ENCODE results near the gene ACOXL.

ACOXL gene

DNA sequence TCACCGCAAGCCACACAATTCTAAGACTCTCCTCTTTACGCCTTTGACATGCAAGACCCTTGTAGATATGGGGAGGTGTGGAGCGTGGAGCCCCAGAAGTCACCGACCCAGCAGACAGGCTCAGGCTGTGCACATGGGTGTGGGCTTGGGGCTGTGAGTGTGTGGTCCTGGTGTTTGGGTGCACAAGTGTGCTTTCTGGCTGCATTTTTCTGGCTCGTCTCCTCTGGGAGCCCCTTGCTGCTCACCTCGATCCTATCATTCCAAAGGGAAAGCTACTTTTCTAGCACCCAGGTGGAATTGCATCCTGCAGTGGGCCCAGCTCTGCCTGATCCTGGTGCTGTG, 143.0 kb downstream of the ACOXL start:
- DNase-seq (ENCODE audit: low read depth, low spot score), result no peak

DNA sequence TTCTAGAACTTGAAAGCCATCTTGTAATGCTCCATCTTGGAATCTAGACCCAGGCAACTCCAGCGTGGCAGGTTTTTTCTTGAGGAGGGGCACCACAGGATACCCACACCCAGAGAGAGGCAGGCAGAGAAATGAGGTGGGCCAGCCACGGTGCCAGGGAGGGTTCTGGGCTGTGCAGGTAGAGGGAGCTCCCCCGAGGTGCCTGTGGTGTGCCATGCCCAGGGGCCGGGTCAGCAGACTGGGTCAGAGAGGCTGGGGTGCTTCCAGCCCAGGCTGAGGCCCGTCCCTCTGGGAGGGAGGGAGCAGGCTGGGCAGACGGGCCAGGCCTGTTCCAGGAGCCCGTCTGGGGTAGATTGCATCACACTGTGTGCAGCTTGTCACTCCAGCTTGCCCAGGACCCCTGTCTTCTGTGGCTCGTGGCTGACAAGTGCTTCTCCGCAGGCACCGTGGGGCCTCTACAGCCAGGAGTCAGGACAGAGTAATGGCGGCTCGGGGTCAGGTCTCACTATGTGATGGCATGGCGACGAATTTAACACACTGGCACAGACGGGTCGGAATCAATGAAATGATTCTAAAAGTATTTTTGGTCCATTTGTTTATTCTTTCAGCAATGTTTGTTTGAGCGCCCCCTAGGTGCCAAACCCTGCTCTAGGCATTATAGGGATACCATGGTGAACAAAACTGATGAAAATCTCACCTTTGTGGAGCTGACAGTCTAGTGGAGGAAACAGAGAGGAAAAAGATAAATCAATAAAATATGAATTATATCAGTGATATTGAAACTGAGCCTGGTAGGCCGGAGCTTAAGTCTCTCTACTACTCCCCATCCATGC, 144.0 kb downstream of the ACOXL start:
- DNase-seq (ENCODE audit: low read depth, low spot score), result no peak

DNA sequence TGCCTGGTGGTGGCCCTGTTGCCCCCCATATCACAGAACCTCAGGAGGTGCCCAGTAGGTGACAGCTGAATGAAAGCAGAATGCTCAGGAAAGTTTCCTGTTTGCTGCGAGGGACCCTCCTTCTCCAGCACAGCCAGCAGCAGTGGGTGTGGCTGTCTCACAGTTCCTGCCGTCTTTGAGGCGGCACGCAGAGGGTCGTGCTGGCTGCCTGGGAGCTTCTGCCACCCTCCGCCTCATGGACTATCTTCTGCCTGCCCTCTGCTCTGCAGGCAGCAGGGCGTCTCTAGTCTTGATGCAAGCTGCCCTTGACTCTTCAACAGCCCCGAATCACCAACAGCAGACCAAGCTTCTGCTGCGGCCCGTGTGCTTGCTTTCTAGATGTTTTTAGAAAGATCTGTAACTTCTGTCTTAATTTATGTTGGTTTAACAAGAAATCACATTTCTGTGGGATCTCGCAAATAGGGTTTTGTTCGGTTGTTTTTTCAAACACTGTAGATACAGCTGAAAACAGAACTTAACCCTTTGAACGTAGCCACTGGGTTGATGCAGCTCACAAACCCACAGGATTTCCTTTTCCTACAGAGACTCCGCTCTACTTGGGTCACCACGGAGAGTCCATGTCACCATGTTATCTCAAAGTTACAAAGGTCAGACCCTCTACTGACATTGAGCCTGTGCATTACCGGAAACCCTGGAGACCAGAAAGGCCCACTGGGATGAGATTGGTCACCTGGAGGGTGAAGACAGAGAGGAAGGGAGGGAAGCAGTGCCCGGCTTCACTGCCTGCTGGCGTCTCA, 144.9 kb downstream of the ACOXL start:
- DNase-seq (ENCODE audit: low read depth, low spot score), result no peak

DNA sequence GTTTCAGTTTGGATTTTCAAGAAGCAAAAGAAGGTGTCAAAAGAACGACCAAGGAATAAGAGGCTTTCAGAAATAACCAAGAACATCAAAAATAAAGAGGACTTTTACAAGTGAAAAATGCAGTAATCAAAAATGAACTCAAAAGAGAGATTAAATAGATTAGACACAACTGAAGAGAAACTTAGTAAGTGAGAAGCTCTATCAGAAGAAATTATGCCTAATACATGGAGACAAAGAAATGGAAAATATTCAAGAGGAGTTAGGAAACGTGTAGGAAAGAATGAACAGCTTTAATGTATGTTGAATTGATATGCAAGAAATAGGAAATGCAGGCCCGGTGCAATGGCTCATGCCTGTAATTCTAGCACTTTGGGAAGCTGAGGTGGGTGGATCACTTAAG, 145.8 kb downstream of the ACOXL start:
- DNase-seq (ENCODE audit: low read depth, low spot score), result no peak

DNA sequence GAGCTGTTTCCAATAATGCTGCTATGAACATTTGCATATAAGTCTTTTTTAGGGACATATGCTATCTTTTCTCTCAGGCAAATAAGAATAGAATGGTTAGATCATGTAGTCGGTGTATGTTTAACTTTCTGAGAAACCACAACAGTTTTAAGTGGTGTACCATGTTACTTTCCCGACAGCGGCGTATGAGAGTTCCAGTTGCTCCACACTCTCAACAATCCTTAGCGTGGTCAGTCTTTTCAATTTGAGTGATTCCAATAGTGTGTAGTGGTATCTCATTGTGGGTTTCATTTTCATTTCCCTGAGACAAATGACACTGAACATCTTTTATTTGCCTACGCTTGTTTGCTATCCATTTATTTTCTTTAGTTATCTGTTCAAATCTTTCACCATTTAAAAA, 149.5 kb downstream of the ACOXL start:
- DNase-seq (ENCODE audit: low read depth, low spot score), result no peak

DNA sequence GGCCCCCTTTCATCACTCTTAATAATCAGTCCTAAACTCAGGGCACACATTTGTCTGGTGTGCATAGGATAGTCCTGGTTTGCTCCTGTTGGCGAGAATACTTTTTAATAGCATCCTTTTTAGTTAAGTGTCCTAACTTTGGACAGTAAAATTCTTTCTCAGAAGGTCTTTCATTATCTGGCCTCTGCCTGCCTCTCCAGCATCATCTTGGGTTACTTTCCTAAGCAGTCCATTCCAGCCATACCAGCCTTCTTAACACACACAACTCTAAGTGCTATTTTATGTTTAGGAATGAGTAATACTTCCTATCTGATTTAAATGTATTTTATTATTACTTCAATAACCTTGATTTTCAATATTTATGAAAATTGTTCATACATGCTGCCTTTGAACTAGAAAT, 151.0 kb downstream of the ACOXL start:
- no peak for DNase-seq (ENCODE audit: low read depth, low spot score)

DNA sequence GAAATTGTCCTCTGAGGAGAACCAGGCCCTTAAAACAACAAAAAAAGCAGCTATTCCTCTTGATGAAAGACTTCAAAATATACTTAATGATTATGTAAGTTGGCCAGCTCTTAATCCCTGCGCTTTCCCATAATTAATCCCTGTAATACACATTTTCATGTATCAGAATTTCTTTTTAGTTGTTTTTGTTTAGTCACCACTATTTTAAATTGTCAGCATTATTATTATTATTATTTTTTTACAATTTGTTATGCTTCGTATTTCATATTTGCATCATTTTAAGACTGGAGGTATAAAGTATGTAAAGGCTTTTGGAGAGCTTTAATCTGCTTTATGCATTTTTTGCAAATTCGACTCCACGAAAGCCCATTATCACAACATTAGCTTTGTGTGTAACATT, 152.9 kb downstream of the ACOXL start:
- DNase-seq (ENCODE audit: low read depth, low spot score), result no peak

DNA sequence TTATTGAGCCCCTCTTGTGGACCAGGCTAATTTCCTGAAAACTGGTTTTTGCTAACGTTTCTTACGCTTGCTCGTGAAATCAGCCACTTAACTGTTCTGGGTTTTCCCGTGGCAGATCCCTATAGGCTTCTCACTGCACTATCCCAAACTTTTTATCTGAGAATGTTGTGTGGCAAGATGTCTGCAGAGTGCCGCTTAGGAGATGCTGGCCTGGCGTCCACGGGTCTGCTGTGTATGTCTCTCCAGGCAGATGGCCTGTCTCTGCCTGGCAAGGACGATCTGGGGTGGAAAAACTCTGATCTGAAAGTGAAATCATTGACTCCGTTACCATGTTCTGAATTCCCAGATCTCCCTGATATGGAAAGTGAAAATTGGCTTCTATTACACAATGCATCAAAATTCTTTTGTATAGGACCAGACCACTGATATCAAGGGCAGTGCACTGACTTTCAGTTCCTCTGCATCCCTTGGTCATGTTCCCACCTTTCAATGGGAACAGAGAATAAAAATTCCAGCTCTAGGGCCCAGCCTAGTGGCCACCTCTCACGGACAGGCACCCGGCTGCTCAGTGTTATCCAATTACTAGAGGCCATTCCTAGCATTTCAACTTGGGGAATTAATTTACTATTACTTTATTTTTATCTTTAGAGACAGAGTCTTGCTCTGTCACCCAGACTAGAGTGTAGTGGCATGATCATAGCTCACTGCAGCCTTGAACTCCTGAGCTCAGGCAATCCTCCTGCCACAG, 154.6 kb downstream of the ACOXL start:
- no peak for DNase-seq (ENCODE audit: low read depth, low spot score)

DNA sequence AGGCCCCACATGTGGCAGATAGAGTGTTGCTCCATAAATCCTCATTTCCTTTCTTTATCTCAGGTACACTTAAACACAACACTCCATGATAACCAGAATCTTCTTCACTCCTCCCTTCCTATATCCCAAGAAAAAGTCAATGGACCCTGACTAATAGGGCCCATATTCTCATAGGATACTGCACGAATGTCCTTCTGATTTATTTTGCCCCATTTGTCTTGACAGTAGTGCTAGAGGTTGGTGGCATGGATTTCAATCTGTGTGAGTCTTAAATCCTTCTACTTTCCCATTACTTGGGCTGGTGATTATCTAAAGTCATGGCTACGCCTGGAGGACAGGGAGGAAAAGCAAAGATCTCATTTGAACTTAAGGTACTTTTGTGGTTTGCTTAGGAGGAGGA, 156.0 kb downstream of the ACOXL start:
- no peak for DNase-seq (ENCODE audit: low read depth, low spot score)

DNA sequence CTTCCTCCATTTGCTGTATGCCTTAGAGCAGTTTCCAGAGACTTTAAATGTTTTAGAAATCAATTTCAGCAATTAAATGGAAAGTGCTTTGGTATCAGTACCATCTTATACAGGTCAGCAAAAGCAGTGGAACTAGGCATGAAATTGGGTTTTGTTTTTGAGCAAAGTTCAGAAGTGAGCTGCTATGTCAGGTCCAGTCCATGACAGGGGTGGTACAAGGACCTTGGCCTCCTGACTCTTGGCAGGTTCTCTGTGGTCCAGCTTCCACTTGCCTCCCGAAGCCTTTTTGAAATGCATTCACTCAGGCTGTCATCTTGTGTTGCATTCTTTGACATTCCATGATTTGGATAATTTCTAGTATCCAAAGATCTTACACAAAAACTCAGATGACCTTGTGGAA, 159.3 kb downstream of the ACOXL start:
- DNase-seq (ENCODE audit: low read depth, low spot score), result no peak

DNA sequence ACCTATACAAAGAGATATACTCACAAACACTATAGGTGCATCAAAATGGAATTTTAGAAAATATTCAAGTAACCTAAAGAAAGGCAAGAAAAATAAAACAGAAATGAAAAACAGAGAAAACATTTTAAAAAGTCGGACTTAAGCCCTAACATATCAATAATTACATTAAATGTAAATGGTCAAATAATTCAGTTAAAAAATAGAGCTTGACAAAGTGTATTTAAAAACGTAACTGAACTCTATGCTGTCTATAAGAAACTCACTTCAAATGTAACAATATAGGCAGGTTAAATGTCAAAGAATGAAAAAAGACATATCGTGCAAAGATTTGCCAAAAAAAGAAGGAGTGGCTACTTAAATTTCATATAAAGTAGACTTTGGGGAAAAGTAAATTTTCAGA, 163.9 kb downstream of the ACOXL start:
- no peak for DNase-seq (ENCODE audit: low read depth, low spot score)

DNA sequence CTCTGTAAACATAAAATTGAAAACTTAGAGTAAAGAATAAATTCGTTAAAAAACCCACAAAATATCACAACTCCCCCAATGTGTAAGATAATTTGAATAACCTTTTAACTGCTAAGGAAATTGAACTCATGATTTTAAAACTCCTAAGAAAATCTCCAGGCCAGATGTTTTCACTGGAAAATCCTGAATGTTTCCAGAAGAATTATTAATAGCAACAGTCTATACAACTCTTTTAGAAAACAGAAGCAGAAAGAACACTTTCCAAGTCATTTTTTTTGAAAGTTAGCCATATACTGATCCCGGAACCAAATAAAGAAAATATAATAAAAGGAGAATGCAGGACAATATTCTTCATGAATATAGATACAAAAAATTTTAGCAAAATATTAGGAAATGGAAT, 165.6 kb downstream of the ACOXL start:
- no peak for DNase-seq (ENCODE audit: low read depth, low spot score)

DNA sequence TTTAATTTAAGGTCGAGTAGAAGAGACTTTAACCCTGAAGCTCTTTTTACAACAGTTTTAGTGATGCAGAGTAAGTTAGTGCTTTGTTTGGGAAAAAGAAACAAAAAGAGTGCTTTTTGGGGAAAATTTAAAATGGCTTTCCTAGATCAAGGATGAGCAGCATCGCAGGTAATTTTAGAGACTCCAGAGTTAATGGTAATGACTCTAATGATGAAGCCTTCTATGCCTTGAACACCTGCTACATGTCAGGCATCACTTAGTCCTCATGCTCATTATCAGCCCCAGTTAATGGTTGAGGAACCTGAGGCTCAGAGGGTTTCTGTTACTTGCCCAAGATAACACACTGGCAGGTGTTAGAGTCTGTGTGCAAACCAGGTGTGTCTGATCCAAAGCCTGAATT, 167.8 kb downstream of the ACOXL start:
- DNase-seq (ENCODE audit: low read depth, low spot score), result no peak

DNA sequence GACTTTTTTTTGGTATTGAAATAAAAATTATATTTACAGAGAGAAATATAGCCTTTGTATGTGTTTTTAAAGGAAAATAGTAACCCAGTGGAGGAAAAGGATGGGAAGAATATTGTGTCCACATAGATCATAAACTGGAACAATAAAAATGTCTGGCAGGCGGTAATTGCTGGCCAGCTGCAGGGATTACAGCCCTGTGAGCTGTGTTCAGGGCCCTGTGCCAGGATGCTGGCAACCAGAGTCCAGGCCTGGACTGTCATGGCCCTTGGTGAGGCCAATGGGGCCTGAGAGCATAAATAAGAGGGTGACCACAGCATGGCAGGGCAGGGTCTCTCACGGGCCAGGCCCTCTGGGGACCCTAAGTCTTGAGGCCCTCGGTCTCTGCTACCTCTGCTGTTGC, 171.2 kb downstream of the ACOXL start:
- no peak for DNase-seq (ENCODE audit: low read depth, low spot score)

DNA sequence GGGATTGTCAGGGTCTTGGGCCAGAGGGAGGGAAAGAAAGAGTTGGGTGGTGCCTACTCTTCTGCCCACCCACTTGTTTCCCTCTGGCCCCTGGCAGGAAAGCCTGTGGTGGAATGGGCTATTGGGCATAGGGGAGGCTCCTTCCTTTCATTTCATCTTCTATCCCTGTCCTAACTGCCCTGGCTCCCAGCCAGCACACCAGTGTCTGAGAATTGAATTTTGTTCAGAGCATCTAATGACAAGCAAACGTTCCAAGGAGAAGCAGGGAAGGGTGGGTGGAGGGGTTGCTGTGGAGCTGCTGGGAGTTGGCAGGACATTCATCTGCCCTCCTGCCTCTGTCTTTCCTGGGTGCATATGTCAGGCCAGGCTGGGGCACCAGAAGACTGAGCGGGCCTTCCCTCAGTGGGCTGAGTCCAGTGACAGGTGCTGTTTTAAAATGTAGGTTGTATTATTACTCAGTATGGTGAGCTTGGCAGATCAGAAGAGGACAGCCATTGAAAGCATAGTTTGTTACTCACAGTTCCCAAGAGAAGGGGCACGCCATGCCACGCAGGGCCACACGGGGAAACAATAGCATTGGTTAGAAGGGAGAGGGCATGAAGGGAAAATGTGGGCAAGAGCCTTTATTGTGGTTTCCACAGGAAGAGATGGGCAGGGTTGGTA, 171.9 kb downstream of the ACOXL start:
- no peak for DNase-seq (ENCODE audit: low read depth, low spot score)

DNA sequence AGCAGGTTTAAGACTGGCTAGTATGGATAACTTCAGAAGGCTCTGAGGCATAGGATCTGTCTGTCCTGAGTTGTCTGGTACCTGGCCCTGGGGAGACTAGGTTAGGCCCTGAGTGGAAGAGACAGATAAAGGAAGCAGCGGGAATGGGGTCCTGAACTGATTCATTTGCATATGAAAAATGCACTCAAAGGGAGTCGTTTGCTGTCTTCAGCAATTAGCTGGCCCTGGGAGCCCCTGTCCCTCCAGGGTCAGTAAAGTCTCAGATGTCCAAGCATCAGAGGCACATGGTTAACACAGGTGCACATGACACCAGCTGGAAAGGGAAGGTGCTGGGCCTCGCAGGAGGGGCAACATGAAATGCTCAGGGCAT, 172.4 kb downstream of the ACOXL start:
- no peak for DNase-seq (ENCODE audit: low read depth, low spot score)

DNA sequence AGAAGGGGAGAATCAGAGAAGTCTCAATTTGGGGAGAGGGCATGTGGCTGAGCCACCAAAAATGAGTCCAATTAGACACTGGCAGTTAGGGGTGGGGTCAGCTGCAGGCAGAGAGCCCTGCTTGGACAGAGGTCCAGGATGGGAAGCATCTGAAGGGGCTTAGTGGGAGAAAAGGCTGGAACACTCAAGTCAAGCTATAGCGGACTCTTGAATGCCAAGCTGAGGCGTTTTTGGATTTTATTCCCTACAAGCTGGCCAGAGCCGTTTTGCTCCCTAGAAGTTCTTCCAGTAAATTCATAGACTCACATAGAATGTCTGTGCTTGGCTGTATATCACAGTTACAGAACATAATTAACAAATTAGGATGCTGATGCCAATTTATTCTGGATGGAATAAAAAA, 172.8 kb downstream of the ACOXL start:
- DNase-seq (ENCODE audit: low read depth, low spot score), result no peak

DNA sequence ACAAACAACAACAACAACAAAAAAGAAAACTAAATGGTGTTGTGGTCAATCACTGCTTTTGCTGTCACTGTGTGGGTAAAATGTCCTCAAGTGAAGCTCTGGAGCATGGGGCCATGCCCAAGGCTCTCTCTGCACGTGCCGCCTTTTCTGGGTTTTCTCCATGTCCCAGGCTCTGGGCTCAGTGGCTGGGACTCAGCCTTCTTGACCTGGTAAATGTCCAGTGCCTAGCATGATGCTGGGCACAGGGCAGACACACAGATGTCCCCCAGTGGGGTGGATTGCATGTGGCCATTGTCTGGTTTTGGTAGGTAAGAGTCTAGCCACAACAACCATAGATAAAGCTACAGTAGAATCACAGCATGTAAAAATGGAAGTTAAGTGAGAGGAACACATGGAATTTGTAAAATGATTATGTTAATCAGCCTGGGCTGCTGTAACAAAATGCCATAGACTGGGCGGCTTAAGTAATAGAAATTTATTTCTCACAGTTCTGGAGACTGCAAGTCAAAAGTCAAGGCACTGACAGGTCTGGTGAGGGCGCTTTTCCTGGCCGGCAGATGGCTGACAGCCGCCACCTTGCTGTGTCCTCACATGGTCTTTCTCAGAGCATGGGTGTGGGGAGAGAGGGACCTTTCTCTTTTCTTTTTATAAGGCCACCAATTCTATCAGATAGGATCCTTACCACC, 174.4 kb downstream of the ACOXL start:
- no peak for DNase-seq (ENCODE audit: low read depth, low spot score)

DNA sequence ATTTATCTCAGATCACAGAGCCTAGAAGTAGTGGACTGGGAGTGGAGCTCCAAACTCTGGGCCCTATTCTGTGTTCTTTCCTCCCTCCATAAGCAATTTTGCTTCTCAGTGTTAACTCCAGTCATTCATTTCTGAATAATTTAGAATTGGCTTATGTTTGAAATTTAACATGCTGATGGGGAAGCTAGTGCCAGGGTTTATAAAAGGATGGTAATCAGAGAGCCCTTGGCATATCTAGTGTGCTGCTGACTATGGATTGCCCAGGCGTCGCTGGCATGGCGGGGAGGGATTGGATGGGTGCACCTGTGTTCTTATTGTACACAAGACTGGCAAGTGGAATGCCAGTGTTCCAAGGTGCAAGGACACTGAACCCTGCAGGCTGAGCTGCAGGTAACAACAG, 177.1 kb downstream of the ACOXL start:
- DNase-seq (ENCODE audit: low read depth, low spot score), result no peak

DNA sequence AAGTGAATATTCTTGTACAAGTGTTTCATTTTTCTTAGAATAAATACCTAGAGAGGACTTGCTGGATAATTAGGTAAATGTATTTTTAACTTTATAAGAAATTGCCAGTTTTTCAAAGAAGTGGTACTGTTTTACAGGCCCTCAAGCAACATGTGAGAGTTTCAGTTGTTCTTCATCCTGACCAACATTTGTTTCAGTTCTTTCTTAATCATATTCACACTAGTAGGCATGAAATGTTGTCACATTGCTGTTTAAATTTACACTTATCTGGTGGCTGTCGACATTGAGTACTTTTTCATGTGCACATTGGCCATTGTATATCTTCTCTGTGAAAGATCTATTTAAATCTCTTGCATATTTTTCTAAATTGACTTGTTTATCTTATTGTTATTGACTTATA, 178.1 kb downstream of the ACOXL start:
- no peak for DNase-seq (ENCODE audit: low read depth, low spot score)

DNA sequence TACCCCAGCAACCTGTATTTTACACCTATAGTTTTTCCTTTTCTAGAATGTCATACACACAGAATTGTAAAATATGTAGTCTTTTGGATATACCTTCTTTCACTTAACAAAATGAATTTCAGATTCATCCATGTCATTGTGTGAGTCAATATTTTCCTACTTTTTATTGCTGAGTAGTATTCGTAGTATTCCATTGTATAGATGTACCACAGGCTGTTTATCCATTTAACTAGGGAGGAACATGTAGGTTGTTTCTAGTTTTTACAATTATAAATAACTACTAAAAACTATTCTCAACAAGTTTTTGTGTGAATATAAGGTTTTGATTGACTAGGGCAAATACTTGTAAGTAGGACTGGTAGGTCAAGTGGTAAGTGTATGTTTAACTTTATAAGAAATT, 187.4 kb downstream of the ACOXL start:
- DNase-seq (ENCODE audit: low read depth, low spot score), result no peak

DNA sequence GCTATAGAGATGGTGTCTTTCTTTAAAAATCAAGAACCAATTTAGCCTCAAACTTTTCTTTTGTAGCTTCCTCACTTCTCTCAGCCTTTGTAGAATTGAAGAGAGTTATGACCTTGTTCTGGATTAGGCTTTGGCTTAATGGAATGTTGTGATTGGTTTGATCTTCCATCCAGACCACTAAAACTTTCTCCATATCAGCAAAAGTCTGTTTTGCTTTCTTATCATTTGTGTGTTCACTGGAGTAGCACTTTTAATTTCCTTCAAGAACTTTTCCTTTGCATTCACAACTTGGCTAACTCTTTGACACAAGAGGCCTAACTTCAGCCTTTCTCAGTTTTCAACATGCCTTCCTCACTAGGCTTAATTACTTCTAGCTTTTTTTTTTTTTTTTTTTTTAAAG, 193.1 kb downstream of the ACOXL start:
- DNase-seq (ENCODE audit: low read depth, low spot score), result no peak

Data from brain pericyte (primary cell).